ENCODE data around the gene SERPINB12. TPM values are rescaled to one million over a fixed set of nuclear protein-coding genes. Genes with fewer than 3 reads are reported as not detected.

Gene SERPINB12
- total RNA-seq, 1 experiment from 2014 or later = not detected

- H4K8ac ChIP-seq (replicated peaks; ENCODE audit: insufficient read length, low read depth, low read length) = no peak overlapping the region
- no peaks in the 10 kb centered on the region for H3K9me3 ChIP-seq (ENCODE audit: control insufficient read depth, low read depth, low read length)
- Mint-ChIP-seq H3K27me3 (ENCODE audit: low read depth) (no peaks in the 10 kb centered on the region), H3K4me3 (no peak overlapping the region), H3K27ac (no peak overlapping the region), H3K36me3 (ENCODE audit: insufficient read depth in 1 of 3, low read depth in 3 of 3) (no peaks in the 10 kb centered on the region), H3K9me3 (no peaks in the 10 kb centered on the region), H3K4me1 (peaks cover 8 to 9% of the 10 kb centered on the region in 2 experiments)
- no peak overlapping the region for H3K23ac ChIP-seq (ENCODE audit: insufficient read length, low read depth, low read length)
- H4K5ac ChIP-seq (ENCODE audit: insufficient read length, low read depth, low read length) = no peak overlapping the region
- no peak overlapping the region for H2AK5ac ChIP-seq (ENCODE audit: insufficient read length, low read length)
- WGBS (ENCODE audit: extremely low coverage, insufficient read length, low lambda C conversion rate) = no CpG with 5 or more reads among the region's 3 CpGs
- H3K9ac ChIP-seq (ENCODE audit: extremely low read depth, insufficient read length, low read length) = no peak overlapping the region
- no peak overlapping the region for H2AFZ ChIP-seq (ENCODE audit: low read length)
- no peak overlapping the region for H3T11ph ChIP-seq (ENCODE audit: low read length)
- H2BK12ac ChIP-seq (ENCODE audit: insufficient read length, low read depth, low read length) = no peak overlapping the region
- H2BK120ac ChIP-seq (ENCODE audit: low read depth, low read length, poor library complexity, severe bottlenecking) = no peak overlapping the region
- H2BK20ac ChIP-seq (ENCODE audit: low read depth, low read length, poor library complexity, severe bottlenecking) = no peak overlapping the region
- no peak overlapping the region for H4K91ac ChIP-seq (ENCODE audit: insufficient read length, low read depth, low read length)
- H3K23me2 ChIP-seq (ENCODE audit: insufficient read length, low read depth, low read length, poor library complexity, severe bottlenecking) = no peaks in the 10 kb centered on the region
- H3K18ac ChIP-seq (ENCODE audit: insufficient read length, low read depth, low read length) = no peak overlapping the region
- no peak overlapping the region for H3K56ac ChIP-seq (ENCODE audit: insufficient read length, low read depth, low read length)
- TF ChIP-seq CTCF (conservative IDR thresholded peaks at IDR 0.05) = no peak
- H3K4me2 ChIP-seq (ENCODE audit: insufficient read depth, insufficient read length, low read length) = no peak overlapping the region
- DNase-seq = no peak
- H3K4me1 ChIP-seq (ENCODE audit: insufficient read depth, low read length) = no peaks in the 10 kb centered on the region
- H4K20me1 ChIP-seq (ENCODE audit: control insufficient read depth, insufficient read depth, insufficient read length) = no peaks in the 10 kb centered on the region
- no peaks in the 10 kb centered on the region for H3K27me3 ChIP-seq (ENCODE audit: insufficient read depth, low read length)
- no peak overlapping the region for H2BK5ac ChIP-seq (ENCODE audit: insufficient read length, low read length)
- H3K4ac ChIP-seq (ENCODE audit: low read depth, low read length) = no peak overlapping the region
- no peaks in the 10 kb centered on the region for H3K79me2 ChIP-seq (ENCODE audit: insufficient read depth, low read length)
- no peak overlapping the region for H3K27ac ChIP-seq (ENCODE audit: insufficient read length, low read depth, low read length)
- H3K79me1 ChIP-seq (ENCODE audit: insufficient read depth, low read depth, low read length, poor library complexity, severe bottlenecking) = no peaks in the 10 kb centered on the region
- H2BK15ac ChIP-seq (ENCODE audit: low read depth, low read length) = no peak overlapping the region
- no peak overlapping the region for H3K14ac ChIP-seq (ENCODE audit: insufficient read depth, low read length)
Observed at GRCh38 chr18:63545000-63545399, 2.8 kb downstream of the SERPINB12 start.
